Measurements from ENCODE around the gene ZBED4. TPM values are rescaled to one million over a fixed set of nuclear protein-coding genes. Genes with fewer than 3 reads are reported as not detected.

ZBED4 gene
- total RNA-seq, 1 donor from 2014 or later: 4.1 TPM

DNA sequence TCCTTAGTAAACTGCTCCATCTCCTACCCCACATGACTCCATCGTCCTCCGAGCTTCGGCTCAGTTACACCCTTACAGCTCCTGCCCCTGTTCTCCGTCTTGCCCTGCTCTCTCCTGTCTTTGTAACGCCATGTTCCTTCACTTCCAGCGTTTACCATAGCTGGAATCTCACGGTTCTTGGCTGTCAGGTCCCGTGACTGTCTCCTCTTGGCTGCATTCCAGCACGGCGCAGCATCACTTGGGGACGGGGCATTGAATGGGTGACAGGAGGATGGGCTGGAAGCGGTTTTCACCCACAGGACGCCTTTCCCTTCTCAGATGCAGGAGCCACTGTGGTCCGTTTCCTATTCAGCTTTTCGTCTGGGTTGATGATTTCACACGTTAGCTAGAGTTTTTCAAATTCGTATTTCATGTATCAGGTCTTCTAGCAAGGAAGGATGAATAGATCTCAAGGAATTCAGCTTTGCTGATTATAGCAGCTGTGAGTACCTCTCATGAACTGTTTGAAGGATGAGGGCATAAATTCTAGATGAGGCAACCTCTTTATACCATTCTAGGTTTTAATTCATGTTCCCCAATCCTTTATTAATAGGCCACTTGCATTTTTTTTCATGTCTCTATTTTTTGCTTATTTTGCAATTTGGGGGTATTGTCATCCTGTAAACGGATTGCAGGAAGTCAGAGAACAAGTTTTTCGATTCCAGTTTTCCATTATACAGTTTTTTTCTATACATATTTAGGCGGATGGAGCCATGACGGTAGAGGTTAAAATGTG lies 29.1 kb downstream of the ZBED4 start:
- TF ChIP-seq, protein P1, sequence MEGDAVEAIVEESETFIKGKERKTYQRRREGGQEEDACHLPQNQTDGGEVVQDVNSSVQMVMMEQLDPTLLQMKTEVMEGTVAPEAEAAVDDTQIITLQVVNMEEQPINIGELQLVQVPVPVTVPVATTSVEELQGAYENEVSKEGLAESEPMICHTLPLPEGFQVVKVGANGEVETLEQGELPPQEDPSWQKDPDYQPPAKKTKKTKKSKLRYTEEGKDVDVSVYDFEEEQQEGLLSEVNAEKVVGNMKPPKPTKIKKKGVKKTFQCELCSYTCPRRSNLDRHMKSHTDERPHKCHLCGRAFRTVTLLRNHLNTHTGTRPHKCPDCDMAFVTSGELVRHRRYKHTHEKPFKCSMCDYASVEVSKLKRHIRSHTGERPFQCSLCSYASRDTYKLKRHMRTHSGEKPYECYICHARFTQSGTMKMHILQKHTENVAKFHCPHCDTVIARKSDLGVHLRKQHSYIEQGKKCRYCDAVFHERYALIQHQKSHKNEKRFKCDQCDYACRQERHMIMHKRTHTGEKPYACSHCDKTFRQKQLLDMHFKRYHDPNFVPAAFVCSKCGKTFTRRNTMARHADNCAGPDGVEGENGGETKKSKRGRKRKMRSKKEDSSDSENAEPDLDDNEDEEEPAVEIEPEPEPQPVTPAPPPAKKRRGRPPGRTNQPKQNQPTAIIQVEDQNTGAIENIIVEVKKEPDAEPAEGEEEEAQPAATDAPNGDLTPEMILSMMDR (IDR thresholded peaks at IDR 0.05; ENCODE audit: borderline replicate concordance): no peak
- intact Hi-C loops (cut with micrococcal nuclease): no loop called here

DNA sequence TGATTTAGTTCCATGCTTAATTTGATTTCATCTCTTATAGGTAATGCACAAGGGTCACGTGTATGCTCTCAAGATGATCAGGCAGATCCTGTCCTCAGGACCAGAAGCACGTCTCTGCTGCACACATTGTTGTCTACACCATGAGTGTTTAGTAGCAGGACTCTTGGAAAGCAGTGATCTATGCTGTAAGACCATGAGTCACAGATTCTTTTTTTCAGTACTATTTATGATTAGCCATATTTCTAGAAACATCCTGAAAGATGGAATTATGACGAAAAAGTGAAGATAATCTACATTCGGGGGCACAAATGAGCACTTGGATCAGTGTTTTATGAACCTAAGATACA lies 29.6 kb downstream of the ZBED4 start:
- peaks cover 42% of the 10 kb centered on the region for H3K36me3 ChIP-seq
- TF ChIP-seq, protein P1 (IDR thresholded peaks at IDR 0.05; ENCODE audit: borderline replicate concordance): no peak
- H3K27me3 ChIP-seq (ENCODE audit: low read depth): no peaks in the 10 kb centered on the region
- DNase-seq: no peak
- H3K9me3 ChIP-seq (replicated peaks): no peaks in the 10 kb centered on the region
- intact Hi-C loops (cut with micrococcal nuclease): no loop called here
- no peaks in the 10 kb centered on the region for H3K4me1 ChIP-seq
- no peak overlapping the region for H3K27ac ChIP-seq (replicated peaks)
- H3K4me3 ChIP-seq: no peak overlapping the region

More for the DNA sequence above, 29.1 kb downstream of the ZBED4 start:
- H3K4me1 ChIP-seq: no peaks in the 10 kb centered on the region
- H3K4me3 ChIP-seq: no peak overlapping the region
- no peak overlapping the region for H3K27ac ChIP-seq (replicated peaks)
- H3K9me3 ChIP-seq (replicated peaks): no peaks in the 10 kb centered on the region
- no peaks in the 10 kb centered on the region for H3K27me3 ChIP-seq (ENCODE audit: low read depth)
- H3K36me3 ChIP-seq: peaks cover 39% of the 10 kb centered on the region
- DNase-seq: no peak

DNA sequence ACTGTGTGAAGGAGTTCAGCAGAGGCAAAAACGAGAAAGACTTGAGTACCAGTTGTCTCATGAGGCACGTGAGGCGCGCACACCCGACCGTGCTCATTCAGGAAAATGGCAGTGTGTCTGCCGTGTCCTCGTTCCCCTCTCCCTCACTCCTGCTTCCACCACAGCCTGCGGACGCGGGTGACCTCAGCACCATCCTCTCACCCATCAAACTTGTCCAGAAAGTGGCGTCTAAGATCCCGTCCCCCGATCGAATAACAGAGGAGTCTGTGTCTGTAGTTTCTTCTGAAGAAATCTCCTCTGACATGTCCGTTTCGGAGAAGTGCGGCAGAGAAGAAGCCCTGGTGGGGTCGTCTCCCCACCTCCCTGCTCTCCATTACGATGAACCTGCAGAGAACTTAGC lies 30.4 kb downstream of the ZBED4 start:
- H3K27me3 ChIP-seq (ENCODE audit: low read depth): no peaks in the 10 kb centered on the region
- TF ChIP-seq, protein P1 (IDR thresholded peaks at IDR 0.05; ENCODE audit: borderline replicate concordance): no peak
- H3K36me3 ChIP-seq: peaks cover 47% of the 10 kb centered on the region
- intact Hi-C loops (cut with micrococcal nuclease): no loop called here
- H3K4me3 ChIP-seq: no peak overlapping the region
- no peaks in the 10 kb centered on the region for H3K9me3 ChIP-seq (replicated peaks)
- no peak overlapping the region for H3K27ac ChIP-seq (replicated peaks)
- DNase-seq: no peak
- no peaks in the 10 kb centered on the region for H3K4me1 ChIP-seq

DNA sequence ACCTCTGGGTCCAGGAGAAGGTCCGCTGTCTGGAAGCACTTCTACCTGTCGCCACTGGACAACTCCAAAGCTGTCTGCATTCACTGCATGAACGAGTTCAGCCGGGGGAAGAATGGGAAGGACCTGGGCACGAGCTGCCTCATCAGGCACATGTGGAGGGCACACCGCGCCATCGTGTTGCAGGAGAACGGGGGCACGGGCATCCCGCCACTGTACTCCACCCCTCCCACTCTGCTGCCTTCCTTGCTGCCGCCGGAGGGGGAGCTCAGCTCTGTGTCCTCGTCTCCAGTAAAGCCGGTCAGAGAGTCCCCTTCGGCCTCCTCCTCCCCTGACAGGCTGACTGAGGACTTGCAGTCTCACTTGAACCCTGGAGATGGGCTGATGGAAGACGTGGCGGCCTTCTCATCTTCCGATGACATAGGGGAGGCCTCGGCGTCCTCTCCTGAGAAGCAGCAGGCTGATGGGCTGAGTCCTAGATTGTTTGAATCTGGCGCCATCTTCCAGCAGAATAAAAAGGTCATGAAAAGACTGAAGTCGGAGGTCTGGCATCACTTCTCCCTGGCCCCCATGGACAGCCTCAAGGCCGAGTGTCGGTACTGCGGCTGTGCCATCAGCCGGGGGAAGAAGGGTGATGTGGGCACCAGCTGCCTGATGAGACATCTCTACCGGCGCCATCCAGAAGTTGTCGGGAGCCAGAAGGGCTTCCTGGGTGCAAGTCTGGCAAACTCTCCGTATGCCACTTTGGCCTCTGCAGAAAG lies 31.0 kb downstream of the ZBED4 start:
- H3K4me3 ChIP-seq: no peak overlapping the region
- H3K4me1 ChIP-seq: no peaks in the 10 kb centered on the region
- TF ChIP-seq, protein P1 (IDR thresholded peaks at IDR 0.05; ENCODE audit: borderline replicate concordance): no peak
- no peaks in the 10 kb centered on the region for H3K9me3 ChIP-seq (replicated peaks)
- no peak overlapping the region for H3K27ac ChIP-seq (replicated peaks)
- no peaks in the 10 kb centered on the region for H3K27me3 ChIP-seq (ENCODE audit: low read depth)
- intact Hi-C loops (cut with micrococcal nuclease): no loop called here
- no peak for DNase-seq
- peaks cover 47% of the 10 kb centered on the region for H3K36me3 ChIP-seq

DNA sequence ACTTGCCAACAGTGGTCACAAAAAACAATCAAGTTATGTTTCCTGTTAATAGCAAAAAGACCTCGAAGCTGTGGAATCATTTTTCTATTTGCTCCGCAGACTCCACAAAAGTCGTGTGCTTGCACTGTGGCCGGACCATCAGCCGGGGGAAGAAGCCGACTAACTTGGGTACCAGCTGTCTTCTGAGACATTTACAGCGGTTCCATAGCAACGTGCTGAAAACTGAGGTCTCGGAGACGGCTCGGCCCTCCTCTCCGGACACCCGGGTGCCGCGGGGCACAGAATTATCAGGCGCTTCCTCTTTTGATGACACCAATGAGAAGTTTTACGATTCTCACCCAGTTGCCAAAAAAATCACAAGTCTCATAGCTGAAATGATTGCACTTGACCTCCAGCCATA lies 31.6 kb downstream of the ZBED4 start:
- Histone ChIP-seq H3K36me3 (peaks cover 47% of the 10 kb centered on the region), H3K4me1 (no peaks in the 10 kb centered on the region), H3K4me3 (no peak overlapping the region), H3K27ac (replicated peaks) (no peak overlapping the region), H3K9me3 (replicated peaks) (no peaks in the 10 kb centered on the region), H3K27me3 (ENCODE audit: low read depth) (no peaks in the 10 kb centered on the region)
- DNase-seq: no peak
- TF ChIP-seq, protein P1 (IDR thresholded peaks at IDR 0.05; ENCODE audit: borderline replicate concordance): no peak
- intact Hi-C loops (cut with micrococcal nuclease): no loop called here
